Measurements from ENCODE around the gene GSDMA. TPM values are rescaled to one million over a fixed set of nuclear protein-coding genes. Genes with fewer than 3 reads are reported as not detected.

The GSDMA gene
- total RNA-seq, 1 donor from 2014 or later = not detected

- Mint-ChIP-seq H3K4me1 (ENCODE audit: low read depth, unreplicated experiment) (peaks cover 30% of the 10 kb centered on the region), H3K9me3 (ENCODE audit: unreplicated experiment) (no peaks in the 10 kb centered on the region), H3K27ac (ENCODE audit: unreplicated experiment) (peak overlapping the region; percentile 86), H3K36me3 (ENCODE audit: low read depth, unreplicated experiment) (peaks cover 15% of the 10 kb centered on the region), H3K4me3 (ENCODE audit: unreplicated experiment) (peak overlapping the region; percentile 89), H3K27me3 (ENCODE audit: low read depth, unreplicated experiment) (no peaks in the 10 kb centered on the region)
- H3K79me2 ChIP-seq (ENCODE audit: insufficient read depth, low read length) = peaks cover 43% of the 10 kb centered on the region
- H4K20me1 ChIP-seq (ENCODE audit: insufficient read depth, low read length) = peaks cover 62% of the 10 kb centered on the region
- no peak for TF ChIP-seq EZH2 (IDR thresholded peaks at IDR 0.05; ENCODE audit: insufficient read depth, low read length)
- no peak for TF ChIP-seq CTCF (IDR thresholded peaks at IDR 0.05; ENCODE audit: insufficient read depth, low read depth, low read length)
- no peak for FAIRE-seq
- H3K9me3 ChIP-seq (ENCODE audit: insufficient read depth, low read depth, low read length) = no peaks in the 10 kb centered on the region
- peak overlapping the region; percentile 87 for H3K9ac ChIP-seq (ENCODE audit: low read length)
- H3K27me3 ChIP-seq (ENCODE audit: insufficient read depth, low read length) = no peaks in the 10 kb centered on the region
- peak overlapping the region; percentile 81 for H3K4me3 ChIP-seq (ENCODE audit: insufficient read depth, low read depth, low read length)
- H2AFZ ChIP-seq (ENCODE audit: low read depth, low read length) = no peak overlapping the region
- H3K4me1 ChIP-seq (ENCODE audit: insufficient read depth, low read length) = peaks cover 51% of the 10 kb centered on the region
- H3K36me3 ChIP-seq (ENCODE audit: insufficient read depth, low read length) = peaks cover 15% of the 10 kb centered on the region
- no peak for DNase-seq (ENCODE audit: low read depth)
- no peak overlapping the region for H3K27ac ChIP-seq (ENCODE audit: low read depth, low read length)
- peak overlapping the region; percentile 100 for H3K4me2 ChIP-seq (ENCODE audit: low read length)
Observed at GRCh38 chr17:39925282-39926134, 37.3 kb upstream of the GSDMA start.

GRCh38 chr17:39926135-39926587 lies 36.6 kb upstream of the GSDMA start:
- Histone ChIP-seq H3K9me3 (ENCODE audit: insufficient read depth, low read depth, low read length) (no peaks in the 10 kb centered on the region), H3K4me2 (ENCODE audit: low read length) (peak overlapping the region; percentile 100), H3K36me3 (ENCODE audit: insufficient read depth, low read length) (peaks cover 15% of the 10 kb centered on the region), H3K4me3 (ENCODE audit: insufficient read depth, low read depth, low read length) (peak overlapping the region; percentile 81), H3K27me3 (ENCODE audit: insufficient read depth, low read length) (no peaks in the 10 kb centered on the region), H3K4me1 (ENCODE audit: insufficient read depth, low read length) (peaks cover 51% of the 10 kb centered on the region), H3K9ac (ENCODE audit: low read length) (peak overlapping the region; percentile 87), H3K27ac (ENCODE audit: low read depth, low read length) (peak overlapping the region; percentile 98), H2AFZ (ENCODE audit: low read depth, low read length) (no peak overlapping the region), H4K20me1 (ENCODE audit: insufficient read depth, low read length) (peaks cover 57% of the 10 kb centered on the region), H3K79me2 (ENCODE audit: insufficient read depth, low read length) (peaks cover 43% of the 10 kb centered on the region)
- peak overlapping the region; percentile 86 for H3K27ac Mint-ChIP-seq (ENCODE audit: unreplicated experiment)
- TF ChIP-seq CTCF (IDR thresholded peaks at IDR 0.05; ENCODE audit: insufficient read depth, low read depth, low read length) (no peak), EZH2 (IDR thresholded peaks at IDR 0.05; ENCODE audit: insufficient read depth, low read length) (no peak)
- peaks cover 30% of the 10 kb centered on the region for H3K4me1 Mint-ChIP-seq (ENCODE audit: low read depth, unreplicated experiment)
- peaks cover 14% of the 10 kb centered on the region for H3K36me3 Mint-ChIP-seq (ENCODE audit: low read depth, unreplicated experiment)
- H3K9me3 Mint-ChIP-seq (ENCODE audit: unreplicated experiment) = no peaks in the 10 kb centered on the region
- FAIRE-seq (no peak), DNase-seq (ENCODE audit: low read depth) (no peak)
- H3K4me3 Mint-ChIP-seq (ENCODE audit: unreplicated experiment) = peak overlapping the region; percentile 89
- H3K27me3 Mint-ChIP-seq (ENCODE audit: low read depth, unreplicated experiment) = no peaks in the 10 kb centered on the region

Measured in astrocyte (in vitro differentiated cells and primary cell).